Tibial nerve (tissue), 3 donors: ENCODE results near the gene KIF5C.

Source experiments
- POLR2A ChIP-seq, 2 donors: fragments of 450-650 bp; IDR thresholded peaks; one replicate each; pipeline ENCODE4 v1.6.1; 2017; ENCODE audit warnings: antibody characterized with exemption in 2 of 2, mild to moderate bottlenecking in 2 of 2, moderate library complexity in 2 of 2
- TF ChIP-seq, protein P1 (sequence below), 5 experiments: fragments of 200-600 bp in 3 of 5; fragments of 450-650 bp in 2 of 5; sonication (generic) in 3 of 5; IDR thresholded peaks; one replicate each; pipeline ENCODE4 v1.5.1; 2016 to 2019; ENCODE audit warnings: antibody characterized with exemption in 5 of 5, mild to moderate bottlenecking in 3 of 5, moderate library complexity in 2 of 5

DNA sequence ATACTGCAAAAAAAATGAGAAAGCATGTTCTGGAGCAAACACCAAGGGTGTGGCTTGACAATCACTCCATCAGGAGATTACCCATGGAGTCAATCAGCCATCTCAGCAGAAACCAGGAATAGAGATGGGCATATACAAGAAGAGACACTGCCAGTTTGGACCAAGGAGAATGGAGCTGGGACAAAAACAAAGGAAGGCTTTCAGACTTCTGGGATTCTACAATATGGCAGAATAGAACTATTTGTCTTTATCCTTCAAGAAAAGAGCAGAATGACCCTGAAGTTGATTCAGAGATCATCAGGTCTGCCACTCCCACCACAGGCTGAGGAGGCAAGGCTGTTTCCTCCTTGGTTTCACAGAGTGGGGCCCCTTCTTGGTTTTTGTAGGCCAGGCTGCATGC lies 48.2 kb upstream of the KIF5C start:
- TF ChIP-seq, protein P1, sequence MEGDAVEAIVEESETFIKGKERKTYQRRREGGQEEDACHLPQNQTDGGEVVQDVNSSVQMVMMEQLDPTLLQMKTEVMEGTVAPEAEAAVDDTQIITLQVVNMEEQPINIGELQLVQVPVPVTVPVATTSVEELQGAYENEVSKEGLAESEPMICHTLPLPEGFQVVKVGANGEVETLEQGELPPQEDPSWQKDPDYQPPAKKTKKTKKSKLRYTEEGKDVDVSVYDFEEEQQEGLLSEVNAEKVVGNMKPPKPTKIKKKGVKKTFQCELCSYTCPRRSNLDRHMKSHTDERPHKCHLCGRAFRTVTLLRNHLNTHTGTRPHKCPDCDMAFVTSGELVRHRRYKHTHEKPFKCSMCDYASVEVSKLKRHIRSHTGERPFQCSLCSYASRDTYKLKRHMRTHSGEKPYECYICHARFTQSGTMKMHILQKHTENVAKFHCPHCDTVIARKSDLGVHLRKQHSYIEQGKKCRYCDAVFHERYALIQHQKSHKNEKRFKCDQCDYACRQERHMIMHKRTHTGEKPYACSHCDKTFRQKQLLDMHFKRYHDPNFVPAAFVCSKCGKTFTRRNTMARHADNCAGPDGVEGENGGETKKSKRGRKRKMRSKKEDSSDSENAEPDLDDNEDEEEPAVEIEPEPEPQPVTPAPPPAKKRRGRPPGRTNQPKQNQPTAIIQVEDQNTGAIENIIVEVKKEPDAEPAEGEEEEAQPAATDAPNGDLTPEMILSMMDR (IDR thresholded peaks at IDR 0.05): no peak
- TF ChIP-seq POLR2A (IDR thresholded peaks at IDR 0.05): no peak
